Thyroid gland (tissue), 4 donors: ENCODE results near the gene PTCHD4.
"Not testable (repeated sequence)": the region's sequence is repeated elsewhere in the genome, so short reads cannot be mapped to it uniquely, and the experiment has no call there.

Experiments used
- POLR2A ChIP-seq, 2 donors: fragments of 450-650 bp; IDR thresholded peaks; one replicate each; pipeline ENCODE4 v1.6.1; 2017; ENCODE audit warnings: antibody characterized with exemption in 2 of 2, mild to moderate bottlenecking in 2 of 2, moderate library complexity in 1 of 2
- TF ChIP-seq, protein P1 (sequence below), 6 experiments: fragments of 200-600 bp in 3 of 6; fragments of 450-650 bp in 3 of 6; sonication (generic) in 3 of 6; IDR thresholded peaks; one replicate each; pipeline ENCODE4 v1.5.1; 2016 to 2019; ENCODE audit warnings: antibody characterized with exemption in 6 of 6, mild to moderate bottlenecking in 2 of 6, inconsistent platforms in 1 of 6, moderate library complexity in 1 of 6

DNA sequence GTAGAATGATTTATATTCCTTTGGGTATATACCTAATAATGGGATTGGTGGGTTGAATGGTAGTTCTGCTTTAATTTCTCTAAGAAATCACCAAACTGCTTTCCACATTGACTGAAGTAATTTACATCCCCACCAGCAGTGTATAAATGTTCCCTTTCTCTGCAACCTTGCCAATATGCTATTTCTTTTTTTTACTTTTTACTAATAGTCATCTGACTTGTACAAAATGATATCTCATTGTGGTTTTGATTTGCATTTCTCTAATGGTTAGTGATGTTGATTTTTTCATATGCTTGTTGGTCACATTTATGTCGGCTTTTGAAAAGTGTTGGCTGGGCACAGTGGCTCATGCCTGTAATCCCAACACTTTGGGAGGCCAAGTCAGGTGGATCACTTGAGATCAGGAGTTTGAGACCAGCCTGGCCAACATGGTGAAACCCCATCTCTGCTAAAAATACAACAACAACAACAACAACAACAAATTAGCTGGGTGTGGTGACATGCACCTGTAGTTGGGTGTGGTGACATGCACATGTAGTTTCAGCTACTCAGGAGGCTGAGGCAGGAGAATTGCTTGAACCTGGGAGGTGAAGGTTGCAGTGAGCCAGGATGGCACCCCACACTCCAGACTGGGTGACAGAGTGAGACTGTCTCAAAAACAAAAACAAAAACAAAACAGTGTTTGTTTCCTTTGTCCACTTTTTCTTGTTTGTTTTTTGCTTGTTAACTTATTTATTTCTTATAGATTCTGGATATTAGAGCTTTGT is 11.2 kb upstream of the PTCHD4 start:
- not testable (repeated sequence) for TF ChIP-seq POLR2A (IDR thresholded peaks at IDR 0.05)
- TF ChIP-seq, protein P1, sequence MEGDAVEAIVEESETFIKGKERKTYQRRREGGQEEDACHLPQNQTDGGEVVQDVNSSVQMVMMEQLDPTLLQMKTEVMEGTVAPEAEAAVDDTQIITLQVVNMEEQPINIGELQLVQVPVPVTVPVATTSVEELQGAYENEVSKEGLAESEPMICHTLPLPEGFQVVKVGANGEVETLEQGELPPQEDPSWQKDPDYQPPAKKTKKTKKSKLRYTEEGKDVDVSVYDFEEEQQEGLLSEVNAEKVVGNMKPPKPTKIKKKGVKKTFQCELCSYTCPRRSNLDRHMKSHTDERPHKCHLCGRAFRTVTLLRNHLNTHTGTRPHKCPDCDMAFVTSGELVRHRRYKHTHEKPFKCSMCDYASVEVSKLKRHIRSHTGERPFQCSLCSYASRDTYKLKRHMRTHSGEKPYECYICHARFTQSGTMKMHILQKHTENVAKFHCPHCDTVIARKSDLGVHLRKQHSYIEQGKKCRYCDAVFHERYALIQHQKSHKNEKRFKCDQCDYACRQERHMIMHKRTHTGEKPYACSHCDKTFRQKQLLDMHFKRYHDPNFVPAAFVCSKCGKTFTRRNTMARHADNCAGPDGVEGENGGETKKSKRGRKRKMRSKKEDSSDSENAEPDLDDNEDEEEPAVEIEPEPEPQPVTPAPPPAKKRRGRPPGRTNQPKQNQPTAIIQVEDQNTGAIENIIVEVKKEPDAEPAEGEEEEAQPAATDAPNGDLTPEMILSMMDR (IDR thresholded peaks at IDR 0.05), result not testable (repeated sequence)
